Fibroblast of peridontal ligament (primary cell): ENCODE results near the gene TRIM29.

Experiments used
- DNase-seq: peaks from one replicate; pipeline ENCODE4 v3.0.0-alpha.2; 2010; ENCODE audit errors: extremely low read depth

Gene TRIM29

GRCh38 chr11:120139316-120140069 is 1.6 kb upstream of the TRIM29 start:
- no peak for DNase-seq

DNA sequence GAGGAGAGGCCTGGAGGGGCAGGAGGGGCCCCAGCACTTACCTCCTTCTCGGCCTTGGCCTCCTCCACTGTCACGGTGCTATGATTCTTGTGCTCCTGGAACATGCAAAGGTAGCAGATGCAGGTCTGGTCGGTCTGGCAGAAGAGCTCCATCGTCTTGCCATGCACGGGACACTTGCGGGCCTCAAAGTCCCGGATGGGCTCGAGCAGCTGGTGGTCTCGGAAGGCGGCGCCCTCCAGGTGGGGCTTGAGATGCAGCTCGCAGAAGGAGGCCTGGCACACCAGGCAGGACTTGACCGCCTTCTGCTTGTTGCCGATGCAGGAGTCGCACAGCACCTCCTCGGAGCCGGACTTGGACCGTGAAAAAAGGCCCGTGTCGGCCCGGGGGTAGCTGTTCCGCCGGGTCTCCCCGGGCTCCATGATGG is 714 bp downstream of the TRIM29 start:
- DNase-seq: no peak

- DNase-seq: no peak
Measured at GRCh38 chr11:120136356-120136755, 1.6 kb downstream of the TRIM29 start.

- no peak for DNase-seq
Measured at GRCh38 chr11:120135838-120136237, 2.1 kb downstream of the TRIM29 start.

DNA sequence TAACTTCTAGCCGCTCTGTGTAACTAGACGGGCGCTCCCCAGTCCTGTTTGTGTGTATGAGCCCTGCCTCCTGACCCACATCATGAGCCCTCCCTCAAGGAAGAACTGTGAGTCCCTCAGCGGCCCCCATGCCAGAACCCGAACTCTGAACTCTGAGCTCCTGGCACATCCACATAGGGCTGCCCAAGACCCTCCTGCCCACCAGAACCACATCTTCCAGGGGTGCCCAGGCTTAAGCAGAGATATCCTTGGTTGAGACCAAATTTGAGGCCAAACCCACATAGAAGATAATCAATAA is 3.0 kb downstream of the TRIM29 start:
- DNase-seq: no peak

DNA sequence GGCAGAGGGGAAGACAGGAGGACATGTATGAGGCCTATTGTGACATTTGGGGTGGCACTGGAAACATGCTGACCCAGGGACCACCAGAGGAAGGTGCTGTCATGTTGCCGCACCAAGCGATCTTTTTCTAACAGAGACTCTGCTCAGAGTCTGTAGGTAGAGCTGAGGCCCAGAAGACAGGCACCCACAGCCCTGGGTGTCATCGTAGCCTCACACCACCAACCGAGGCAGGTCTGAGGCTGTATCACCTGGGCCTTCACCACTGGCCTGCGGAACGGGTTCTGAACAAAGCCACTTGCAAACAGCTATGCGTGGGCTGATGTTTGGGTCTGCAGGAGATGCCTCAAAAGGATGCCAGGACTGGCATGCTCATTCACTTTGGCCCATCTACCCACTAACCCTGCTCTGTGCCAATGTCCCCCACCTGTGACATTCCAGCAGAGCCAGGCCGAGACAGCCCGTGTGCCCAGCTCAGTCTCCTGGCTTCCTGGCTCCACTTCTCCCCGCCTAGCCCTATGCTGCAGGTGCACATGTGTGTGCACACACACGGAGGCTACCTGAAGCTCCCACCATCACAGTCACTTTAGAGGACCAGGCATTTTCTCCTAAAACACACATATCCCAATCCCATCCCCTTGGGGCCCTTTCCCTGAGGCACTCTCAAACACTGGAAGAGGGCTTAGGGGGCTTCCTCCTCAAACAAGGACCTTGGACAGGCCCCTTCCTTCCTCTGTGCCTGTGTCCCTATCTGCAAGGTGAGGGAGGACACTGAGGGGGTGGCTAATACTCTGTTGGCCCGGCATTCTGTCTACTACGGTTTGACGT is 3.6 kb downstream of the TRIM29 start:
- DNase-seq: no peak

GRCh38 chr11:120133216-120134105 is 4.5 kb downstream of the TRIM29 start:
- DNase-seq: no peak

GRCh38 chr11:120132645-120133185 is 5.2 kb downstream of the TRIM29 start:
- DNase-seq: no peak

DNA sequence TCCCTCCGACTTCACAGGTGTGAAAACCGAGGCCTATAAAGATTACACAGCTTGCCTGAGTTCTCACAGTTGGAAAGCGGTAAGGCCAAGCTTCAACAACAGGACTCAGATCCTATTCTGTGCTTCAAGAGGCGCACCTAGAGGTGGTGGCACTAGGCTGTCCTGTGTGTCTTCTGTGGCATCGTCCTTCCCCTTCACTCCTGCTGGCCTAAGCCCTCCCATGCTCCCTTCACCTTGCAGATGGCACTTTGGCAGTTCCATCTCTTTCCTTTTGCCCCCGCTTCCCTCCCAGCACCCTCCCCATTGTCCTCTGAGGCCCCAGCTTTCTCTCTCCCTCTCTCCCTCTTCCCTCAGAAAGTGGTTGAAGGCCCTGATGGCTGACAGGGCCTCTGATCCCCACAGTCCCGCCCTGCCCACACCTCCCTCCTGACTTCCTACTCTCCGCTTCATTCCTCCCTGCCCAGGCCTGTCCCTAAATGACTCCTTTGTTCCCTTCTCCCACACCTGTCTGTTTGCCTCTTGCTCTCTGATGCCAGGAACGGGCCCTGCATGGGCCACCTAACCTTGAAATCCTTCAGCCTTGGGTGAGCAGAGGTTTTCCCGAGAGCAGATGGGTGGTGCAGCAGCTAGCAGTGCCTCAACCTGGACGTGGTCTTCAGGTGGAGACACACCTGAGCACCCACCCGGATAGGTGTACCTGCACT is 5.8 kb downstream of the TRIM29 start:
- DNase-seq: no peak

GRCh38 chr11:120130991-120131760 is 6.7 kb downstream of the TRIM29 start:
- DNase-seq: no peak

DNA sequence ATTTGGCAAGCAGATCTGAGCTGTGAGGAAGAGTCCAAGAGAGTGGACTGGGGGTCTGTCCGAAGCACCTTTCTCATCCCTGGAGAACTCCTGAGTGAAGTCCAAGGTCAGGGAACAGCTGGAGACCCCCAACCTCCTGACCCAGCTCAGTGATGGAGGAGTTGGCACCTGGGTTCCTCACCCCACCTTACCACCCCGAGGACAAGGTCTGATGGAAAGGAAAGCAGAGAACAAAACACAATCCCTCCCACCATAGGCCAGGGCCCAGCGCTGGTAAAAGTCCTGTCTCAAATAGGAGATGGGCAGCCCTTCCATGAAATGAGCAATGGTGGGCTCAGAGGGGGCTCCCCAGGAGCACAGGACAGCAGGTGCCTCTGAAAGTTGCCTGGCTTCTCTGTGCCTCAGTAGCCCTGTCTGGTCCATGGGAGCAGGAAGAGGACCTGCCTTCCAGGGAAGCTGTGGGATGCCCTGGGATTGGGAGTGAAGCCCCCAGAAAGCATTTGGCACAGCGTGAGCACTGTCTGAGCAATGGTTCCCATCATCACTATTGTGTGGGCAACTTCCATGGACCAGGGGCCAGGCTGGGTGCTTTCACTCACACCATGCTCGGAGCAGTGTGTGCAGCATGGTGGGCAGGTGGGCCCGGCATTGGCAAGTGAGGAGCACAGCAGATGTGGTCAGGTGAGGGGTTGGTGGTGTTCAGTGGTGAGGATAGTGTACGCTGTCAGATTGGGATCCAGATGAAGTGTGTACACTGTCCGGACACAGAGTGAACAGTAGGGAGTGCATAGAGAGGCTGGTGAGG is 7.5 kb downstream of the TRIM29 start:
- no peak for DNase-seq

GRCh38 chr11:120129570-120129969 is 8.3 kb downstream of the TRIM29 start:
- DNase-seq: no peak

- no peak for DNase-seq
Measured at GRCh38 chr11:120128392-120129119, 9.4 kb downstream of the TRIM29 start.

- DNase-seq: no peak
Measured at GRCh38 chr11:120127236-120127635, 10.7 kb downstream of the TRIM29 start.

- DNase-seq: no peak
Measured at GRCh38 chr11:120126620-120127019, 11.3 kb downstream of the TRIM29 start.

DNA sequence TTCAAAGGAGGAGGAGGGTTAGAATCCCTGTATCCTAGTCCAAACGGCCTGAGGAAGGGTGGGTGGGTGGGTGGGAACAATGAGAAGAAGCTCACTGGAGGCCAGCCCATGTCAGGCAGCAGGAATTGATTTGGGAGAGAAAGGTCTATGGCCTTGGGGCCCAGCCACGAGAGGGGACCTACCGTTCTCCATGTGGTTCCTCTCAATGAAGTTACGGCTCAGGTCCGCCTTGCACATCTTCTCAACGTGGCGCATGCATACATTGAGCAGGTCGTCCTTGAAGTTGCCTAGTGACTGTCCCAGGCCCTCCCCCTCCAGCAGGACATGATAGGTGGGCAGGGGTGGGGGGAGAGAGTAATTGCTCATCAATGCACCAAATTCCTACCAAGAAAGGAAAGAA is 12.4 kb downstream of the TRIM29 start:
- no peak for DNase-seq

- DNase-seq: no peak
Measured at GRCh38 chr11:120125024-120125423, 12.9 kb downstream of the TRIM29 start.

- no peak for DNase-seq
Measured at GRCh38 chr11:120124355-120124754, 13.6 kb downstream of the TRIM29 start.

- DNase-seq: no peak
Measured at GRCh38 chr11:120123946-120124345, 14.0 kb downstream of the TRIM29 start.
